Suprapubic skin (tissue), 3 donors: ENCODE measurements around the gene MRPL40.

Experiments
- CTCF ChIP-seq, 2 donors: fragments of 200-600 bp in 1 of 2; fragments of 450-650 bp in 1 of 2; sonication (generic) in 1 of 2; IDR thresholded peaks; one replicate each; pipeline ENCODE4 v1.5.1; 2016 to 2019; ENCODE audit warnings: antibody characterized with exemption in 2 of 2, mild to moderate bottlenecking in 1 of 2, moderate library complexity in 1 of 2
- EP300 ChIP-seq: sonication (generic); formaldehyde crosslinking; IDR thresholded peaks from one replicate; pipeline ENCODE4 v1.6.1; 2017; ENCODE audit warnings: antibody characterized with exemption

- TF ChIP-seq CTCF (IDR thresholded peaks at IDR 0.05) = no peak
- no peak for TF ChIP-seq EP300
Observed at GRCh38 chr22:19464975-19465374, 32.6 kb downstream of the MRPL40 start.
